ENCODE measurements around the gene CLPTM1.

DNA sequence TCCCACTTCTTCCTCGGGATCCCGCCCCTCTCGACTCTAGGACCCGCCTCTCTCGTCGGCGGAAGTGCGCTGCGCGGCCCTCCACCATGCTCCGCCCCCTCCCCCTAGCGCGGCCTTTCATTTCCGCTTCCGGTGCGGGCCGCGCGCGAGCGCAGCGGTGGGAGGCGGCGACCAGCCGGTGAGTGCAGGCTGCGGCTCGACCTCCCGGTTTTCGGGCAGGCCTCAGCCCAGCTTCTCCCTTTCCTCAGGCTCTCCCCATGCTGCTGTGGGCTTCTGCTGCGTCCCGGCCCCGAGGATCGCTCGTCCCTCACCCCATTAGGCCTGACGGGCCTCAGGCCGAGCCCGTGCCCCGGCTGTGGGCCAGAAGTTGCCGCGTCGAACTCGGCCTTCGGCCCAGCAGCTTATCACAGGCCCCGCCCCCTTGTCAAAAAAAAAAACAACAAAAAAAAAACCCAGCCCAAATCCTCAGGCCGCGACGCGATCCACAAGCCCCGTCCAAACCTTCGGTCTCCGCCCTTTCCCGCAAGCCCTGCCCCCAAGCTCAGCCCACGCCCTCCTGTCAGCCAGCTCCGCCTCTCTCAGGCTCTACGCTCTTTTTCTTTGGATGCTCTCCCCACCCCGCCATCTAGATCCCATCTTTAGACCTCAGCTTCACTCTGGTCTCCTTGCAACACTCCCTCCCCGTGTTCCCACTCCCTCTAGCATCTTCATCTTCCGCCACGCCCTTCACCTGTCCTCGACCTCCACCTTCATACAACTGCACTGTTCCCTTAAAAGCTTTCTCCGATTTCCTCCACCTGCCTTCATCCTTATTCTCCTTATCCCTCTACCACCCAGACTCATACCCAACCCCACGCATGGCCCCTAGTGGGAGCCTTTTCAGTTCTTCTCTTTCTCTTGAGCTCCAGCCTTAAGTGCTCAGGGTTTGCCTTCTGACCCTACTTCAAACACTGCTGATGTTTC is 84.0 kb downstream of the CLPTM1 start, which contains the start of gene CLASRP:
- TF ChIP-seq, protein P1, sequence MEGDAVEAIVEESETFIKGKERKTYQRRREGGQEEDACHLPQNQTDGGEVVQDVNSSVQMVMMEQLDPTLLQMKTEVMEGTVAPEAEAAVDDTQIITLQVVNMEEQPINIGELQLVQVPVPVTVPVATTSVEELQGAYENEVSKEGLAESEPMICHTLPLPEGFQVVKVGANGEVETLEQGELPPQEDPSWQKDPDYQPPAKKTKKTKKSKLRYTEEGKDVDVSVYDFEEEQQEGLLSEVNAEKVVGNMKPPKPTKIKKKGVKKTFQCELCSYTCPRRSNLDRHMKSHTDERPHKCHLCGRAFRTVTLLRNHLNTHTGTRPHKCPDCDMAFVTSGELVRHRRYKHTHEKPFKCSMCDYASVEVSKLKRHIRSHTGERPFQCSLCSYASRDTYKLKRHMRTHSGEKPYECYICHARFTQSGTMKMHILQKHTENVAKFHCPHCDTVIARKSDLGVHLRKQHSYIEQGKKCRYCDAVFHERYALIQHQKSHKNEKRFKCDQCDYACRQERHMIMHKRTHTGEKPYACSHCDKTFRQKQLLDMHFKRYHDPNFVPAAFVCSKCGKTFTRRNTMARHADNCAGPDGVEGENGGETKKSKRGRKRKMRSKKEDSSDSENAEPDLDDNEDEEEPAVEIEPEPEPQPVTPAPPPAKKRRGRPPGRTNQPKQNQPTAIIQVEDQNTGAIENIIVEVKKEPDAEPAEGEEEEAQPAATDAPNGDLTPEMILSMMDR (IDR thresholded peaks at IDR 0.05), result peak in 1 of 3 donors; percentile 30
- peak; percentile 98 for TF ChIP-seq POLR2A (IDR thresholded peaks at IDR 0.05)

All from ovary (tissue), 3 donors.